Stromal cell of bone marrow (primary cell): ENCODE data around the gene PAX3.

ENCODE experiments used
- DNase-seq: peaks from one replicate; pipeline ENCODE4 v3.0.0-alpha.2; 2012; ENCODE audit warnings: low read depth

PAX3 gene

GRCh38 chr2:222310747-222311318 lies 12.0 kb upstream of the PAX3 start:
- no peak for DNase-seq

GRCh38 chr2:222309766-222310165 lies 11.0 kb upstream of the PAX3 start:
- DNase-seq, result no peak

- no peak for DNase-seq
Observed at GRCh38 chr2:222309361-222309760, 10.6 kb upstream of the PAX3 start.

- no peak for DNase-seq
Observed at GRCh38 chr2:222307978-222308730, 9.4 kb upstream of the PAX3 start.

GRCh38 chr2:222307143-222307756 lies 8.5 kb upstream of the PAX3 start:
- DNase-seq, result no peak

- DNase-seq, result no peak
Observed at GRCh38 chr2:222306393-222307142, 7.8 kb upstream of the PAX3 start.

- DNase-seq, result no peak
Observed at GRCh38 chr2:222305516-222306392, 7.0 kb upstream of the PAX3 start.

GRCh38 chr2:222304737-222305515 lies 6.1 kb upstream of the PAX3 start:
- no peak for DNase-seq

- DNase-seq, result no peak
Observed at GRCh38 chr2:222303828-222304736, 5.3 kb upstream of the PAX3 start.

- no peak for DNase-seq
Observed at GRCh38 chr2:222303045-222303827, 4.4 kb upstream of the PAX3 start.

- no peak for DNase-seq
Observed at GRCh38 chr2:222302178-222303018, 3.6 kb upstream of the PAX3 start.

- DNase-seq, result no peak
Observed at GRCh38 chr2:222301796-222302118, 3.0 kb upstream of the PAX3 start.

GRCh38 chr2:222301053-222301795 lies 2.4 kb upstream of the PAX3 start:
- DNase-seq, result no peak

GRCh38 chr2:222300726-222301052 lies 1.9 kb upstream of the PAX3 start:
- DNase-seq, result no peak

- DNase-seq, result no peak
Observed at GRCh38 chr2:222299906-222300725, 1.3 kb upstream of the PAX3 start.

- no peak for DNase-seq
Observed at GRCh38 chr2:222298001-222298310, 842 bp downstream of the PAX3 start.

GRCh38 chr2:222297600-222297935 lies 1.2 kb downstream of the PAX3 start:
- DNase-seq, result no peak
